WTC11 (cell line): Measurements from ENCODE around the gene POC5. TPM values are rescaled to one million over a fixed set of nuclear protein-coding genes. Genes with fewer than 3 reads are reported as not detected.

Experiments used
- ATAC-seq: fragments of 200-7000 bp; cut with Tn5 transposase; 2 replicates; pipeline ENCODE4 v1.10.0; 2021; ENCODE audit warnings: mild to moderate bottlenecking, moderate library complexity
- CTCF ChIA-PET: fragments of 300-600 bp; sonication (Branson Sonifier 250); formaldehyde crosslinking; loops from one replicate; lab custom pipeline; 2021; ENCODE audit warnings: antibody characterized with exemption; lab: Charles Lee
- POLR2A ChIA-PET: fragments of 350-600 bp; sonication (Branson Sonifier 250); formaldehyde crosslinking; loops from one replicate; lab custom pipeline; 2021; ENCODE audit warnings: antibody characterized with exemption; lab: Charles Lee
- DNase-seq: peaks from one replicate; pipeline ENCODE4 v3.0.0; 2021; ENCODE audit warnings: low spot score
- H3K27ac Mint-ChIP-seq: 2 replicates; pipeline ENCODE4 v1.8.0; 2021; ENCODE audit warnings: mixed read lengths
- H3K27me3 Mint-ChIP-seq: 2 replicates; pipeline ENCODE4 v1.8.0; 2021; ENCODE audit warnings: low read depth, mild to moderate bottlenecking, moderate library complexity, mixed read lengths
- H3K36me3 Mint-ChIP-seq: 2 replicates; pipeline ENCODE4 v1.8.0; 2021; ENCODE audit warnings: mixed read lengths
- H3K4me1 Mint-ChIP-seq: 2 replicates; pipeline ENCODE4 v1.8.0; 2022; ENCODE audit warnings: mixed read lengths
- H3K4me3 Mint-ChIP-seq: 2 replicates; pipeline ENCODE4 v1.8.0; 2021; ENCODE audit warnings: mild to moderate bottlenecking, moderate library complexity, mixed read lengths
- H3K9me3 Mint-ChIP-seq: 2 replicates; pipeline ENCODE4 v1.8.0; 2021; ENCODE audit warnings: mixed read lengths
- ATF1 ChIP-seq: sonication (generic); formaldehyde crosslinking; IDR thresholded peaks from 2 replicates; pipeline ENCODE4 v1.8.1; 2023; ENCODE audit warnings: mild to moderate bottlenecking, moderate library complexity, missing genetic modification reagents
- CBFB ChIP-seq: sonication (generic); formaldehyde crosslinking; IDR thresholded peaks from 2 replicates; pipeline ENCODE4 v1.8.1; 2022; ENCODE audit warnings: mild to moderate bottlenecking, low read depth, missing genetic modification reagents
- CREB1 ChIP-seq: sonication (generic); formaldehyde crosslinking; IDR thresholded peaks from 2 replicates; pipeline ENCODE4 v1.8.0; 2023; ENCODE audit warnings: mild to moderate bottlenecking, missing genetic modification reagents
- E2F4 ChIP-seq: sonication (generic); formaldehyde crosslinking; IDR thresholded peaks from 2 replicates; pipeline ENCODE4 v1.8.1; 2022; ENCODE audit warnings: low read depth, mild to moderate bottlenecking, moderate library complexity, missing genetic modification reagents, borderline replicate concordance
- EMX1 ChIP-seq: fragments of 250-450 bp; sonication (Bioruptor Pico); IDR thresholded peaks from 2 replicates; pipeline ENCODE4 v1.8.0; 2021; ENCODE audit warnings: mild to moderate bottlenecking
- ESRRA ChIP-seq: sonication (generic); formaldehyde crosslinking; IDR thresholded peaks from 2 replicates; pipeline ENCODE4 v1.8.1; 2022; ENCODE audit warnings: mild to moderate bottlenecking, missing genetic modification reagents, borderline replicate concordance
- ETV6 ChIP-seq: sonication (generic); formaldehyde crosslinking; IDR thresholded peaks from 2 replicates; pipeline ENCODE4 v1.8.1; 2022; ENCODE audit warnings: mild to moderate bottlenecking, missing genetic modification reagents
- GRHL2 ChIP-seq: fragments of 250-450 bp; sonication (Bioruptor Pico); IDR thresholded peaks from 2 replicates; pipeline ENCODE4 v1.8.0; 2022; ENCODE audit warnings: mild to moderate bottlenecking, moderate library complexity; ENCODE audit not compliant: insufficient replicate concordance, severe bottlenecking
- HMGXB4 ChIP-seq: sonication (generic); formaldehyde crosslinking; IDR thresholded peaks from 2 replicates; pipeline ENCODE4 v1.8.1; 2023; ENCODE audit warnings: mild to moderate bottlenecking, moderate library complexity, missing genetic modification reagents
- KAT7 ChIP-seq: sonication (generic); formaldehyde crosslinking; IDR thresholded peaks from 2 replicates; pipeline ENCODE4 v1.8.1; 2023; ENCODE audit warnings: missing genetic modification reagents, mild to moderate bottlenecking, borderline replicate concordance
- NFATC4 ChIP-seq: fragments of 250-450 bp; sonication (Bioruptor Pico); IDR thresholded peaks from 2 replicates; pipeline ENCODE4 v1.9.0; 2021; ENCODE audit warnings: mild to moderate bottlenecking
- NR1H2 ChIP-seq: sonication (generic); formaldehyde crosslinking; IDR thresholded peaks from 2 replicates; pipeline ENCODE4 v1.9.0; 2021; ENCODE audit warnings: mild to moderate bottlenecking, moderate library complexity, missing genetic modification reagents
- PREB ChIP-seq: sonication (generic); formaldehyde crosslinking; IDR thresholded peaks from 2 replicates; pipeline ENCODE4 v1.8.1; 2022; ENCODE audit warnings: mild to moderate bottlenecking, missing genetic modification reagents, moderate library complexity, borderline replicate concordance
- RELA ChIP-seq: sonication (generic); formaldehyde crosslinking; IDR thresholded peaks from 2 replicates; pipeline ENCODE4 v1.8.1; 2022; ENCODE audit warnings: missing genetic modification reagents, mild to moderate bottlenecking, borderline replicate concordance
- TP53 ChIP-seq: sonication (generic); formaldehyde crosslinking; IDR thresholded peaks from 2 replicates; pipeline ENCODE4 v1.8.1; 2023; ENCODE audit warnings: mild to moderate bottlenecking, missing genetic modification reagents
- USF2 ChIP-seq: sonication (generic); formaldehyde crosslinking; IDR thresholded peaks from 2 replicates; pipeline ENCODE4 v1.8.1; 2023; ENCODE audit warnings: mild to moderate bottlenecking, missing genetic modification reagents, moderate library complexity
- ZNF281 ChIP-seq: sonication (generic); formaldehyde crosslinking; IDR thresholded peaks from 2 replicates; pipeline ENCODE4 v1.8.0; 2023; ENCODE audit warnings: mild to moderate bottlenecking, missing genetic modification reagents
- ZNF396 ChIP-seq: fragments of 250-450 bp; sonication (Bioruptor Pico); IDR thresholded peaks from 2 replicates; pipeline ENCODE4 v1.8.0; 2021; ENCODE audit warnings: mild to moderate bottlenecking, moderate library complexity, borderline replicate concordance
- ZNF416 ChIP-seq: fragments of 250-450 bp; sonication (Bioruptor Pico); IDR thresholded peaks from 2 replicates; pipeline ENCODE4 v1.9.0; 2021; ENCODE audit warnings: mild to moderate bottlenecking, inconsistent platforms
- ZNF425 ChIP-seq: fragments of 250-450 bp; sonication (Bioruptor Pico); conservative IDR thresholded peaks from 2 replicates; pipeline ENCODE4 v1.9.0; 2021; ENCODE audit warnings: mild to moderate bottlenecking
- ZNF532 ChIP-seq: fragments of 250-450 bp; sonication (Bioruptor Pico); IDR thresholded peaks from 2 replicates; pipeline ENCODE4 v1.9.0; 2021; ENCODE audit warnings: mild to moderate bottlenecking, borderline replicate concordance
- ZNF671 ChIP-seq: fragments of 250-450 bp; sonication (Bioruptor Pico); IDR thresholded peaks from 2 replicates; pipeline ENCODE4 v1.8.0; 2021; ENCODE audit warnings: mild to moderate bottlenecking
- total RNA-seq: library from RNA; stranded (reverse); gene quantifications from 3 replicates; pipeline ENCODE4 v1.2.3, GENCODE V29; 2021

Gene POC5
- total RNA-seq, 1 experiment from 2014 or later: 13.4 TPM

- H3K9me3 Mint-ChIP-seq: no peaks in the 10 kb centered on the region
- H3K27me3 Mint-ChIP-seq: no peaks in the 10 kb centered on the region
- DNase-seq (no peak), ATAC-seq (no peak)
- POLR2A ChIA-PET: no interaction called here
- TF ChIP-seq ZNF396 (no peak), E2F4 (CRISPR knock-in tag) (no peak), EMX1 (CRISPR knock-in tag) (no peak), ZNF671 (no peak), ZNF425 (no peak), ZNF532 (CRISPR knock-in tag) (no peak), NR1H2 (CRISPR knock-in tag) (no peak), CBFB (CRISPR knock-in tag) (no peak), ZNF416 (CRISPR knock-in tag) (no peak), ETV6 (no peak), KAT7 (CRISPR knock-in tag) (no peak), ESRRA (no peak), ATF1 (CRISPR knock-in tag) (no peak), RELA (no peak), ZNF281 (no peak), TP53 (CRISPR knock-in tag) (no peak)
- peaks cover 20% of the 10 kb centered on the region for H3K4me1 Mint-ChIP-seq
- 0 out of 2 replicates have a peak, but pooled peaks cover 3% of the 10 kb centered on the region for H3K36me3 Mint-ChIP-seq
- H3K4me3 Mint-ChIP-seq: no peak overlapping the region
- CTCF ChIA-PET: no interaction called here
- no peak overlapping the region for H3K27ac Mint-ChIP-seq
Observed at GRCh38 chr5:75671506-75671905, 45.7 kb downstream of the POC5 start.

GRCh38 chr5:75670577-75670976, 46.7 kb downstream of the POC5 start:
- 0 out of 2 replicates have a peak, but pooled peaks cover 3% of the 10 kb centered on the region for H3K36me3 Mint-ChIP-seq
- H3K4me1 Mint-ChIP-seq: peaks cover 20% of the 10 kb centered on the region
- TF ChIP-seq CREB1 (CRISPR knock-in tag): no peak
- no peak for TF ChIP-seq ETV6
- no peak for TF ChIP-seq HMGXB4 (CRISPR knock-in tag)
- TF ChIP-seq GRHL2 (CRISPR knock-in tag): no peak
- no peak for TF ChIP-seq PREB
- no peak for TF ChIP-seq USF2 (CRISPR knock-in tag)
- no peak for TF ChIP-seq NFATC4

More at GRCh38 chr5:75670577-75670976, 46.7 kb downstream of the POC5 start:
- H3K4me3 Mint-ChIP-seq: no peak overlapping the region
- no peaks in the 10 kb centered on the region for H3K27me3 Mint-ChIP-seq
- CTCF ChIA-PET: no interaction called here
- ATAC-seq (no peak), DNase-seq (no peak)
- POLR2A ChIA-PET: no interaction called here
- H3K9me3 Mint-ChIP-seq: no peaks in the 10 kb centered on the region
- no peak overlapping the region for H3K27ac Mint-ChIP-seq
